Thoracic aorta (tissue), 2 donors: ENCODE data around the gene SAMD8. TPM values are rescaled to one million over a fixed set of nuclear protein-coding genes. Genes with fewer than 3 reads are reported as not detected.
A peak's percentile ranks its signal among the peaks of the same experiment; 100 is the strongest.
"Not testable (repeated sequence)": the region's sequence is repeated elsewhere in the genome, so short reads cannot be mapped to it uniquely, and the experiment has no call there.

Source experiments
- ATAC-seq: fragments of 150-250 bp; one replicate; pipeline ENCODE4 v1.8.0; 2017; ENCODE audit warnings: low read depth; ENCODE audit not compliant: insufficient number of reproducible peaks, low FRiP score
- DNase-seq: peaks from one replicate; pipeline ENCODE4 v3.0.0-alpha.2; 2020; ENCODE audit warnings: low spot score
- H3K27ac ChIP-seq, 2 donors: fragments of 200-600 bp; sonication (generic); 1 replicate in 1 of 2; 2 replicates in 1 of 2; pipeline ENCODE4 v1.5.1; 2016; ENCODE audit warnings: mild to moderate bottlenecking in 2 of 2, moderate library complexity in 2 of 2
- H3K27me3 ChIP-seq: fragments of 200-600 bp; sonication (generic); replicated peaks from 2 replicates; pipeline ENCODE4 v1.6.0; 2016; ENCODE audit warnings: mild to moderate bottlenecking; ENCODE audit not compliant: insufficient read depth
- H3K36me3 ChIP-seq: fragments of 200-600 bp; sonication (generic); one replicate; pipeline ENCODE4 v1.5.1; 2016
- H3K4me1 ChIP-seq, 2 donors: fragments of 200-600 bp; sonication (generic); 1 replicate in 1 of 2; 2 replicates in 1 of 2; pipeline versions ENCODE4 v1.5.1 to v1.6.0; 2016; ENCODE audit warnings: low read depth in 2 of 2, mild to moderate bottlenecking in 1 of 2; ENCODE audit not compliant: control insufficient read depth in 1 of 2
- H3K4me3 ChIP-seq: fragments of 200-600 bp; sonication (generic); 2 replicates; pipeline ENCODE4 v1.5.1; 2016; ENCODE audit warnings: mild to moderate bottlenecking
- H3K9me3 ChIP-seq: fragments of 200-600 bp; sonication (generic); 2 replicates; pipeline ENCODE4 v1.5.1; 2016
- CTCF ChIP-seq: fragments of 200-600 bp; sonication (generic); IDR thresholded peaks from one replicate; pipeline ENCODE4 v1.5.1; 2019; ENCODE audit warnings: antibody characterized with exemption
- total RNA-seq, 2 donors: library from RNA; depleted of rRNA; stranded (reverse); fragments of >200 nt; gene quantifications; one replicate each; pipeline versions ENCODE4 v1.1.0 to v1.2.3, GENCODE V29; 2016

SAMD8 gene
- total RNA-seq, 2 donors from 2014 or later = 22.7 to 51.5 TPM

- no peak for DNase-seq
- no peak for ATAC-seq
- H3K9me3 ChIP-seq = no peaks in the 10 kb centered on the region
- H3K27ac ChIP-seq = peak overlapping the region; percentile 33 to 68
- no peaks in the 10 kb centered on the region for H3K27me3 ChIP-seq
- TF ChIP-seq CTCF = no peak
- no peaks in the 10 kb centered on the region for H3K36me3 ChIP-seq
- no peak overlapping the region for H3K4me3 ChIP-seq
- H3K4me1 ChIP-seq = peaks cover 14 to 28% of the 10 kb centered on the region in 2 donors
Observed at GRCh38 chr10:75179657-75180177, 68.3 kb downstream of the SAMD8 start.

- H3K4me3 ChIP-seq = peak overlapping the region; percentile 20
Observed at GRCh38 chr10:75180592-75180991, 69.1 kb downstream of the SAMD8 start.

GRCh38 chr10:75181073-75181472 lies 69.6 kb downstream of the SAMD8 start:
- ATAC-seq = no peak
- no peak for TF ChIP-seq CTCF
- Histone ChIP-seq H3K9me3 (no peaks in the 10 kb centered on the region), H3K4me1 (peaks cover 14 to 28% of the 10 kb centered on the region in 2 donors), H3K27ac (peak overlapping the region; percentile 29 to 68), H3K4me3 (peak overlapping the region; percentile 20), H3K27me3 (no peaks in the 10 kb centered on the region), H3K36me3 (no peaks in the 10 kb centered on the region)
- DNase-seq = no peak

More at GRCh38 chr10:75180592-75180991, 69.1 kb downstream of the SAMD8 start:
- Histone ChIP-seq H3K4me1 (peaks cover 14 to 28% of the 10 kb centered on the region in 2 donors), H3K36me3 (no peaks in the 10 kb centered on the region), H3K9me3 (no peaks in the 10 kb centered on the region), H3K27ac (peak overlapping the region; percentile 33 to 68), H3K27me3 (no peaks in the 10 kb centered on the region)
- no peak for TF ChIP-seq CTCF
- DNase-seq = no peak
- ATAC-seq = no peak

- no peak overlapping the region for H3K27ac ChIP-seq
- no peaks in the 10 kb centered on the region for H3K27me3 ChIP-seq
- no peak for TF ChIP-seq CTCF
- no peaks in the 10 kb centered on the region for H3K9me3 ChIP-seq
- peaks cover 4 to 10% of the 10 kb centered on the region in 2 donors for H3K4me1 ChIP-seq
- no peak overlapping the region for H3K4me3 ChIP-seq
- DNase-seq = no peak
- no peaks in the 10 kb centered on the region for H3K36me3 ChIP-seq
- no peak for ATAC-seq
Observed at GRCh38 chr10:75186310-75186709, 74.9 kb downstream of the SAMD8 start.

GRCh38 chr10:75187961-75188426 lies 76.5 kb downstream of the SAMD8 start:
- TF ChIP-seq CTCF = peak; percentile 56
- H3K36me3 ChIP-seq = no peaks in the 10 kb centered on the region
- H3K27ac ChIP-seq = no peak overlapping the region
- H3K9me3 ChIP-seq = no peaks in the 10 kb centered on the region
- DNase-seq = no peak
- no peaks in the 10 kb centered on the region for H3K27me3 ChIP-seq
- no peak overlapping the region for H3K4me3 ChIP-seq
- peaks cover 5 to 19% of the 10 kb centered on the region in 2 donors for H3K4me1 ChIP-seq
- ATAC-seq = no peak

- DNase-seq, H3K36me3 ChIP-seq, ATAC-seq, H3K27me3 ChIP-seq, H3K4me3 ChIP-seq, H3K9me3 ChIP-seq, H3K27ac ChIP-seq: not testable (repeated sequence)
- H3K4me1 ChIP-seq = peaks cover 5 to 19% of the 10 kb centered on the region in 2 donors
Observed at GRCh38 chr10:75188522-75188921, 77.1 kb downstream of the SAMD8 start.
